ENCODE data around the gene TCF12.

Gene TCF12

DNA sequence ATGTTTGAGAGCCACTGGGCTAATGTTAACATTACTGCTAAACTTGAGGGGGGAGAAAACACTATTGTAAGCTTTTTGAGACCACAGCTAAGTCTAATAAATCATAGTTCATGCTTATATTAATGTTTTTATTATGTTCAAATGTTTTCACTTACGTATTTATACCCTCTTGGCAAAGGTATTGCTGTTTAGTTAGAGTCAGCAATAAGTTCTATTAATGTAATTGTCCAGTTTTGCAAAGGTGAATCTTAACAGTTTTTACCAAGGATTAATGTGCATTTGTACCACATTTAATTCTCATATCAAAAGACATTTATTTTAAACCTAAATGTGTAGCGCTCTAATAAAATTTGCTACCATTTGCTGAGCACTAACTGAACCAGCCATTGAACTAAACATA is 251.2 kb downstream of the TCF12 start:
- no peak for DNase-seq (ENCODE audit: low read depth, low spot score)

DNA sequence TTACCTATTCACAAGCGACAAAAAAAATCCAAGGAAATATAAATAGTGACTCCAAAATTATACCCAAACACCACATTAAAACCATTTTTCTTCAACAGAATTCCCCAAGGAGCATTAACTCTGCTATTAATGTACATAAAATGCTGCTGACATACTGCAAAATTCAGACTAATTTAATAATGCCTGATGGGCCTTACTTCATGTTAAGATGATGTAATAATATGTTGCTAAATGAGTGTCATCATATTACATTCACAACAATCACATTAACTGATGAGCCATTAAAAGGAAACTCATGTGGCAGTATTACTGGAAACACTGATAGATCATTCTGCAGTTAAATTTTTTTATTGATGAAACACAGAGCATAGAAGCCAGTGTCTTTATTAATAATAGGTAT is 253.0 kb downstream of the TCF12 start:
- no peak for DNase-seq (ENCODE audit: low read depth, low spot score)

DNA sequence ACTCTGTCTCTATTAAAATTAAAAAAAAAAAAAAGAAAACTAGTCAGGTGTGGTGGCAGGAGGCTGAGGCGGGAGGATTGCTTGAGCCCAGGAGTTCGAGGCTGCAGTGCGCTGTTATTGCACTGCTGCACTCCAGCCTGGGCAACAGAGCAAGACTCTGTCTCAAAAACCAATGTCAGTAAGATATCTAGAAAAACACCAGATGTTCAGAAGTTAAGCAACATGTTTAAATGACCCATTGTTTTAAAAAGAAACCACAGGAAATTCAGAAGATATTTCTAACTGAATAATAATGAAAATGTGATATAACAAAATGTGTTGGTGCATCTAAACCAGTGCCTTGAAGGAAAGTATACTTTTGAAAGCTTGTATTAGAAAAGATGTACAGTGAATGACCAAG is 254.5 kb downstream of the TCF12 start:
- no peak for DNase-seq (ENCODE audit: low read depth, low spot score)

DNA sequence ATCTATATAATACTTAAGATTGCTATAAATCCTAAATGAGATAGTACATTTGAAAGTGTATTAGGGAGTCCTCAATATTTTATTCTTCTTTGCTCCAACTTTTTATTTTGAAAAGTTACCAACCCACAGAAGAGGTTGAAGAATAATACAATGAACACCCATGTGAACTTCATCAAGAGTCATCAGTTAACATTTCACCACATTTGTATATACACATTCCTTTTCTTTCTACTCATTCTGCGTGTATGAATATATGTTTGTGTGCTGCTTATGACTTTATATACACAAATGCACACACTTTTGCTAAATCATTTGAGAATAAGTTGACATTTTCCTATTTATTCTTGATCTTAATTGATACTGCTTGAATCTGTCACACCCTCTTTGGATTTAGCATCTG is 264.6 kb downstream of the TCF12 start:
- no peak for DNase-seq (ENCODE audit: low read depth, low spot score)

DNA sequence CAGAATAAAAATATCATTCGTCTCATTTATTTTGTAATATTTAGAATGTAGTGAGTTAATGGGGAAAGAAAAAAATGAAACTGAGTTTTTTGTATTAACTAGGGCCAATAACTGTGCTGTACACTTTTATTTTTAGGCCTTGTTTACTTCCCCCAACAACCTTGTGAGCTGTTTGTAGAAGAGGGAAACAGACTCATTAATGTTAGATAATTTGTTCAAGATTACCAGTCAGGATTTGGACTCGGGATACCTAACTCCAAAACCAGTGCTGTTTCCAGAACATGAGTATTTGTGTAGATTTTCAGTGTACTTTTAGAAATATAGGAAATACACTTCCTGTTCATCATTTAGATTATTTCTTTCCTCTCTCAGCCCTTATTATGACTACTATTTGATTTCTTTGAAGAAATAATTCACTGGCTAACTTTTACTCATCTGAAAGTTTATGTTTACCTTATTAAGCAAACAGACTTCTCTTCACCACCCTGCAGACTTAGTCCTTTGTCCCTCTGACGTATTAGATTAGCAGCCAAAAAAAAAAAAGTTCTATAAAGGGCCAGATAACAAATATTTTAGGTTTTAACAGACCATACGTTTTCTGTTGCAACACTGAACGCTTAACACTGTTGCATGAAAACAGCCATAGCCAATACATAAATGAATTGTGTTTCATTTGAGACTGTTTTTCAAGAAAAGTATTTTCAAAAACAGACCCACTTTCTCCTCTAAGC is 265.3 kb downstream of the TCF12 start:
- no peak for DNase-seq (ENCODE audit: low read depth, low spot score)

DNA sequence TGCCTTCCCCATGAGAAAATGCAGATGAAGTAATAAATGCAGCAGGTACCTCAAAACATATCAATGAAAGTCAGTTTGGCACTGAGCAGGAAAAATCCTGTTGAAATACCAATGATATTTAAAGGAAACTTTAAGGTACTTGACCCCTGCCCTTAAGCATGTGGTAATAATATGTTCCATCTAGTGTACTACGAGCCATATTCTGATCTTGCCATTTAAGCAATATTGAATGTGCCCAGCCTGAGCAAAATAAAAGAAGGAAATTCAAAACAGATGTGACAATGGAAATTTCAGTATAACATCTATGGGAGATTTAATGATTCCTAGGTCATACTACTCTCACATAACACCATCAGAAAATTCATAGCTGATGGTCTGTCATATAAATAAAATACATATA is 266.1 kb downstream of the TCF12 start:
- no peak for DNase-seq (ENCODE audit: low read depth, low spot score)

DNA sequence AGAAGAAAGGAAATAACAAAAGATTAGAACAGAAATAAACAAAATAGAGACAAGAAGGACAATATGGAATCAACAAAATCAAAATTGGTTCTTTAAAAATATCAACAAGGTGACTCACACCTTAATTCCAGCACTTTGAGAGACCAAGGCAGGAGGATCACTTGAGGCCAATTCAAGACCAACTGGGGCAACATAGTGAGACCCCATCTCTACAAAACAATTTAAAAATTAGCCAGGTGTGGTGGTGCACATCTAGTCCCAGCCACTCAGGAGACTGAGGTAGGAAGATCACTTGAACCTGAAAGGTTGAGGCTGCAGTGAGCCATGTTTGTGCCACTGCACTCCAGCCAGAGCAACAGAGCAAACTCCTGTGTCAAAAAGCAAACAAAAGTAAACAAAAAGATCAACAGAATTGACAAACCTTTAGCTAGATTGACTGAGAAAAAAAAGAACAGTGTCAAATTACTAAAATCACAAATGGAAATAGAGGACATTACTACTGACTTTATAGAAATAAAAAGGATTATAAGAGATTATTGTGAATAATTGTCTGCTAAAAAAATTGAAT is 267.1 kb downstream of the TCF12 start:
- no peak for DNase-seq (ENCODE audit: low read depth, low spot score)

DNA sequence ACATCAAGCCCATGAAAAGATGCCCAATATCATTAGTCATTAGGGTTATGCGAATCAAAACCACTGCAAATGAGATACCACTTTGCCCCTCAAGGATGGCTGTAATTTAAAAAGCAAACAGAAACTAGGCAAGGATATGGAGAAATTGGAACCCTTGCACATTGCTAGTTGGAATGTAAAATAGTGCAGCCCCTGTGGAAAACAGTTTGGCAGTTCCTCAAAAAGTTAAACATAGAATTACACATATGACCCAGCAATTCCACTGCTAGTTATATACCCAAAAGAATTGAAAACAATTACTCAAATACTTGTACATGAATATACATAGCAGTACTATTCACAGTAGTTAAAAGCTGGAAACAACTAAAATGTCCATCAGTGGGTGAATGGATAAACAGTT is 271.0 kb downstream of the TCF12 start:
- DNase-seq (ENCODE audit: low read depth, low spot score), result no peak

DNA sequence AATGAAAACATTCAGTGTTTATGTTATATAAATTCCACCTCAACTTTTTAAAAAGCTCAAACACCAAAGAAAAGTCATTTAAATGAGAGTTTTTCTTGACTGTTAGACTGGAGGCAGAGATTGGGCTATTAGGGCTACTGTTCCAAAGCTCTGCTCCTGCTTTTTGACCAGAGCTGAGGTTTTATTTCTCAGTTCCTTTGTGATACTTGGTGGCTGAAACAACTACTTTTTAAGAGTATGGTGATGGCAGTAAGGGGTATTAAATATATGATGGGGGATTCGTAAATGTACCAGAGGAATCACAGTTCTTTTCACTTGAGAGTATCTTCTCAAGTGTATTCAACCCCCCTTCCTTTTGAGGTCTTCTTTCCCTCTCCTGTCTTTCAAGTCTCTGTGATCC is 271.8 kb downstream of the TCF12 start:
- DNase-seq (ENCODE audit: low read depth, low spot score), result no peak

DNA sequence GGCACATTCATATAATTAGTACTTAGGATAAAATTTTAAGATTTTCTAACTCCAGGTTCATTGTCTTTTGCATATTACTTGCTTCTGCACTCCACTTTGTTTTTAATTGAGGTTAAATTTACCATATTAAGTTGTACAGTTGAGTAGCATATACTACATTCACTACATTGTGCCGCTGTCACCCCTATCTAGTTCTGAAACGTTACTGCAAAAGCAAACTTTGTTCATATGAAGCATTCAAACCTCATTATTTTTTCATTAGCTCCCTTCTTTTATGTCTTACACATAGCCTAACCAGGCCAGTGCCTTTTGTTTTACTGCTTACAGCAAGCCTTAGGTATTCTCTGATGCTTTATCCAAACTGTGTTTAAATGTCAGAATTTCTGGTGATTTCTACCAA is 274.7 kb downstream of the TCF12 start:
- DNase-seq (ENCODE audit: low read depth, low spot score), result no peak

DNA sequence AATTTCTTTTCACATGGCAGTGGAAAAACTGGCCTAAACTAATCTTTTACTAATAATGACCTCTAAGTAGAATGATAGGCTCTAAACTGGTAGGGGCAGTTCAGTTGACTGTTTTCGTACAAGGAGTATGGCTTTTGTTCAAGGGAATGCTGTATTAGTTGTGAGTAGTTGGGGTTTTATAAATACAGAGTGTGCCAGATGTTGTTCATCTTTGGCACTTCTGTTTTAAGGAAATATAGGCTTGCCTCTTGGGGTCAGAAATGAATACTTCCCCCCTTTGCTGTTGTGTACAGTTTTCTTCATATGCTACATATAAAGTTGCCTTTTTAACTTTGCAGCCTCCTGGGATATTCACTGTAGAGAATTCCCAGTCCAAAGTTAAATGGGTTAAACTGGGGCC is 276.9 kb downstream of the TCF12 start:
- DNase-seq (ENCODE audit: low read depth, low spot score), result no peak

DNA sequence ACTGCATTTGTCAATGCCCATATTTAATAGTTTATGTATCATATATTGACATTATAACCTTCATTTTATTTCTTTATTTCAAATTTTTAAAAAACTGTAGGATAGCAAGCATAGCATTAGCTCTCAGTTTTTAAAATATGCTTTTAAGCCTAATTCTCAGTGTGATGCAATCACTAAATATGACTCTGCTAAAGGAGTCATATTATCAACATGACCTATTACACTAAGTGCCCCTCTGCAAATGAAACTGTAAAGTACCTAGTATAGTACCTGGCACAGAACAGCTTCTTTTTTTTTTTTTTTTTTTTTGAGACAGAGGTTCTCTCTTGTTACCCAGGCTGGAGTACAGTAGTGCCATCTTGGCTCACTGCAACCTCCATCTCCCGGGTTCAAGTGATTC is 278.4 kb downstream of the TCF12 start:
- no peak for DNase-seq (ENCODE audit: low read depth, low spot score)

DNA sequence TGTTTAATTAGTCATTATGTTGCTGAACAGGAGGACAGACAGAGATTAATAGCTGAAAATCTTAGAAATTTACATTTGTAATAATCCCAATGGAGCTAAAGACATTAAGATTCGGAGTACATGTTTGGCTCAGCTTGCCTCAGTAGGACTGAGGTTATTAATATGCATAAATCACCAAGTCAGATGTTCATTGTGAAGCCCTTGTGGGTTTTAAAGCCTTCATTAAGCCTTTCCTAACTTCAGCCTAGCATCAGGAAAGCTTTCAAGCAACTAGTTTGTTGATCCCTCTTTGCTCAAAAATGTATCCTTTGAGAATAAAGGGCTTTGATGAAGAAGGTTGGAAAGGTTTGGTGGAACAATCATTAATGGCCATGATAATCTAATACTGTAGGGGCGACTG is 279.7 kb downstream of the TCF12 start:
- DNase-seq (ENCODE audit: low read depth, low spot score), result no peak

DNA sequence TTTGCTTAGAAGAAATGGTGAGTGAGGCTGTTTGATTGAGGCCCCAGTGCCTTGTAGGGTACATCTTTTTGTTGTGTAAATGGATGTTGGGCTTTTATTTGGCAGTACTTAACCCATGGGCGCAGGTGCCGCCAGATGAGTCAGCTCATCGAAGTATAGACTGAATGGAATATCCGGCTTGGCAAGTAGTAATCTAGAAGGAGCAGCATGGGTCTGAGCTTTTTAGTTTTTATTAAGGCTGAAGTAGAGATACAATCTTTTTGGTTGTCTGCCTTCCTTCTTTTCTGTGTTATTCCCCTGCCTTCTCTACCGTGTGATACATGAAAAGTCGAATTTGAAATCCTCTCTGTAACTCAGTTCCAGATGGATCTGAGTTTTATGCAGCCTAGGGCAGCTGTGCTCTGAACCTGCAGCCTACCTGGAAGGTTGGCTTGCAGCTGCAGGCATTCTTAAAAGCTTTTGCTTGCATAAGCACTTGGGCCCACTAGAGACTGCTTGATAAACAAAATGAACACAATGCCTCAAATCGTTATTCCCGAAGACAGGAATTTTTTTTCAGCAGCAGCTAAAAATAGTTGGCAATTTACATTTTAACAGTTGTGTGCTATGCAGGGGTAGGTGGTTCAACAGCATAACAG is 280.3 kb downstream of the TCF12 start:
- DNase-seq (ENCODE audit: low read depth, low spot score), result no peak

DNA sequence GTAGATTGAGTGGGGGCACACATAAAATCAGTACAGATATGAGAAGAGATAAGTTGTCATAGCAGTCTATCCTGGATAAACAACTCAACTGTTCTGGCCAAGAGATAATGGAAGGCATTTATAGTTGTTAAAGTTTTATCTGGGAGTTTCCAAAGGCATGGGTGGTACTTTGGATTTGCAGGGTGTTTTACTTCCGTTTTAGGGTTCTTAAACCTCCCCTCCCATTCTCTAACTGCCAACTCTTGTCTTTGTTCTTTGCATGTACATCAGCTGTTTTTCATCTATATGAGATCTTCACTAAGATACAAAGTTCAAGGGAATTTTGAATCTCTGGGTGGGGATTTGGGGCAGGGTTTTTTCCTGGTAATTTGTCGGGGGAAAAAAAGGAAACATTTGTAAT is 283.1 kb downstream of the TCF12 start:
- DNase-seq (ENCODE audit: low read depth, low spot score), result no peak

DNA sequence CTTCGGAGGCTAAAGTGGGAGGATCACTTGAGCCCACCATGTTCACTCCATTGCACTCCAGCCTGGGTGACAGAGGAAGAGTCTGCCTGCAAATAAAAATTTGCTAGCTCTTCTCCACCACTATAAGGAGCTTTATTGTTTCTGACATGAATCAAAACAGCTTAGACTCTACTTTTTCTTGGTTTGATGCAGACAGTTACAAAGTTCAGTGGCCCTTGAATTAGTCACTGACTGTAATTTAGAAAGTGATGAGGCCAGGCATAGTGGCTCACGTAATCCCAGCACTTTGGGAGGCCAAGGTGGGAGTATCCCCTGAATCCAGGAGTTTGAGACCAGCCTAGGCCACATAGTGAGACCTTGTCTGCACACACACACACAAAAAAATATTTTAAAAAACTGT is 285.5 kb downstream of the TCF12 start:
- no peak for DNase-seq (ENCODE audit: low read depth, low spot score)

DNA sequence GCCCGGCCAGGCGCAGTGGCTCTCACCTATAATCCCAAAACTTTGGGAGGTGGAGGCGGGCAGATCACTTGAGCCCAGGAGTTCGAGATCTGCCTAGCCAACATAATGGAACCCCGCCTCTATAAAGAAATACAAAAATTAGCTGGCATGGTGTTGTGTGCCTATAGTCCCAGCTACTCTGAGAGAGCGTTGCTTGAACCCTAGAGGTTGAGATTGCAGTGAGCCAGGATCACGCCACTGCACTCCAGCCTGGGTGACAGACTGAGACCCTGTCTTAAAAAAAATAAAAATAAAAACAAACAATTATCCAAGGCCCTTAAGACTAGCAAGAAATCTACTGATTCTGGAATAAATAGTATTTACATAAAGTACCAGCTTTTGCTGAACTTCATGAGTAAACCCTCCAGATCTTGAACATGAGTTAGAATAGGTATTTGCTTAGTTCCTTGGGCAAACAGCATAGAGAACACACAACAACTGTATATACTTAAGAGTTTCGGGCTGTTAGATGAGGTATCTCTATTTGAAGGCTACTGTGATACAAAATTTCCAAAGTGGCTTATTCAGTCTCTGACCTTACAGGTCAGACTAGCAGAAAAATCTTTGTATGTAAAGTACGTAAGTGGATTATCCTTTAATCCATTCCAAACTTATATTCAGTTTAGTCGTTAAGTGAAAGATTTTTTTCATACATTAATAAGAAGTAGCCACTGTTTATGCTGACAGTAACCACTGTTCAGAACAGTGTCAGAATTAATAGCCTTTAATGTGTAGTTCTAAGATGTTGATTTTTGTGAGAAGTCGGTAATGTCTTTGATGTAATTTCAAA is 286.8 kb downstream of the TCF12 start:
- DNase-seq (ENCODE audit: low read depth, low spot score), result no peak

DNA sequence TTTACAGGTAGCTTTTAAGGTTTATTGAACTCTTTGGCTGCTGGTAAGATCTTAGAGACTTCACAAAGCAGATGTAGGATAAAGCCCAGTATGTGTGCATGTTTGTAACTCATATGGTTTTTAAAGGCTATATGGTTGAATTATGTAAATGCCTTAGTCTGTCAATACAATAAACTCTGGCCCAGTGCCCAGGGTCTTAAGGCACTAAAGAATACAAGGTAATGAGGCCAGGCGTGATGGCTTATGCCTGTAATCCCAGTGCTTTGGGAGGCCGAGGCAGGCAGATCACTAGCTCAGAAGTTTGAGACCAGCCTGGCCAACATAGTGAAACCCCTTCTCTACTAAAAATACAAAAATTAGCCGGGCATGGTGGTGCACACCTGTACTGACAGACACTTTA is 287.6 kb downstream of the TCF12 start:
- DNase-seq (ENCODE audit: low read depth, low spot score), result no peak

DNA sequence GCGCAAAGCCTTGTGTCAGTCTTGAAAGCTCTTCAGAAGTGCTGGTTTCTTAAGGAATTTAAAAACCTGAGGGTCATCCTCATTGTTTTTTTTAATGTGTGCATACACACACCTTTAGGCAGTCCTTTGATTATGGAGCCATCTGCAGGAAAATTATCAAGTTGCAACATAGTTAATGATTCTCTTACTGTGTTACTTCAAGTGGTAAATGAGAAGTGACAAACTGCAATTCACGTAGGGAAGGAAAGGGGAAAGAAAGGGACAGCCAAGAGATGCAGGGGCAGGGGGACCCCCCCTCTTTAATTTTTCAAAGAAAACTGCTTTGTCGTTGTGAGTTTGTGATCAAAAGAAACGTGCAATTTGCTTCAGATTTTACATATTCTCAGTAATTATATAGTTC is 295.4 kb downstream of the TCF12 start:
- DNase-seq (ENCODE audit: low read depth, low spot score), result no peak

DNA sequence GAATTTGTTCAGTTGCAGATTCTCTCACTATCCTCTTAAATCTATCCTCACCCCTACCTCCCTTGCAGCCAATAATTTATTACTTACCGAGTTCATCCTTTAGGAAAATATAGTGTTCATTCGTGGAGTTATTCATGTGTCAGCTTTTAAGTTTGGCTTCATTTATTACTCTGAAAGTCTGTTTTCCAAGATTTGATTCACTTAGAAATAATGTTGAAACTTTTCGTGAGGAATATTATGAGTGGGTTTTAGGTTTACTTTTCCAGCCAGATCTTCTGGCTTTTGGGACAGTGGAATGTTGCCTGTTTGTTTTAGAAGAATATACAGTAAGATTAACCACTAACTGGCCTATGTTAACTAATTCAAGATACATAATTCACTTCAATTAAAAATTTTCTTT is 296.9 kb downstream of the TCF12 start:
- DNase-seq (ENCODE audit: low read depth, low spot score), result no peak

DNA sequence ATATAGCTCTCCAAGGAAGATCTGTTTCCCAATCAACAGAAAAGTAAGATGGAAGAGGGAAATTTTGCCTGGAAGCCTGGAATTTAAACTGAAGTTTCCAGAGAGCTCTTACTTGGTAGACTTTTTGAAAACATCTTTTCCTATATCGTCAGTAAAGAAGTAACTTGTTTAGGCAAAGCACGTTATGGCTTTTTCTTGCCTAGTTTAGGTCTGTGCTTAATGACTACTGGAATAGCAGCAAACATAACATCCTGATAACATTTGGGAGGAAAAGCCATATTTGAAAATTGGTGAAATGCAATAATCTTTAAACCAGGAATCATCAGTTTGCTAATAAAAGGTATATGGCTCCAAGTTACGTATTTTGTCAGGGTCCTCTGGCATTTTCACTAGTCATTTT is 297.4 kb downstream of the TCF12 start:
- DNase-seq (ENCODE audit: low read depth, low spot score), result no peak

DNA sequence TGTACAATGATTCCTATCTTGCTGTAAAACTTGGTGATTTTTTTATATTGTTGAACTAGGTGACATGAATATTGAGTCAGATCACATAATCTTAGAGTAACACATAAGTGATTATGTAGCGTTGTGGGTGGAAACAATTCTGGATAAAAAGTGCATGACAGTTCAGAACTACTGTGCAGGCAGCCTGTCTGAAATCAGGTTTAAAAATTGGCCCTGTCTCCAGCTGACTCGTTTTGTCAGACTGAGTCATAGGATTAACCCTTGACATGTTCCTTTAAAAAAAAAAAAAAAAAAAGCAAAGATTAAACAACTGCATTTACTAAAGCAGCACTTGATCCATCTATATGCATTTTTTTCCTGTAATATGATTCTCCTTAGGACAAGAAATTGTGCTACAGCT is 297.8 kb downstream of the TCF12 start:
- no peak for DNase-seq (ENCODE audit: low read depth, low spot score)
